ENCODE results near the gene GIGYF1.

- TF ChIP-seq CTCF (optimal IDR thresholded peaks at IDR 0.05 in 1 of 3, IDR thresholded peaks at IDR 0.05 in 1 of 3, conservative IDR thresholded peaks at IDR 0.05 in 1 of 3; ENCODE audit: extremely low read depth in 1 of 3, insufficient read depth in 2 of 3, low read length in 3 of 3), result no peak
- TF ChIP-seq EZH2 (IDR thresholded peaks at IDR 0.05; ENCODE audit: low read length), result no peak
Observed at GRCh38 chr7:100731937-100732636, 38.0 kb upstream of the GIGYF1 start.
